GM12801 (cell line): Measurements from ENCODE around the gene FEZ2.

ENCODE experiments used
- CTCF ChIP-seq: IDR thresholded peaks from one replicate; pipeline ENCODE4 v1.5.1; 2011; ENCODE audit warnings: control low read depth; ENCODE audit not compliant: insufficient read length; ENCODE audit errors: extremely low read depth

The FEZ2 gene

GRCh38 chr2:36606925-36607324, 9.0 kb upstream of the FEZ2 start:
- no peak for TF ChIP-seq CTCF

- no peak for TF ChIP-seq CTCF
Observed at GRCh38 chr2:36605273-36605672, 7.3 kb upstream of the FEZ2 start.

- TF ChIP-seq CTCF = no peak
Observed at GRCh38 chr2:36597003-36597531, 901 bp downstream of the FEZ2 start.

DNA sequence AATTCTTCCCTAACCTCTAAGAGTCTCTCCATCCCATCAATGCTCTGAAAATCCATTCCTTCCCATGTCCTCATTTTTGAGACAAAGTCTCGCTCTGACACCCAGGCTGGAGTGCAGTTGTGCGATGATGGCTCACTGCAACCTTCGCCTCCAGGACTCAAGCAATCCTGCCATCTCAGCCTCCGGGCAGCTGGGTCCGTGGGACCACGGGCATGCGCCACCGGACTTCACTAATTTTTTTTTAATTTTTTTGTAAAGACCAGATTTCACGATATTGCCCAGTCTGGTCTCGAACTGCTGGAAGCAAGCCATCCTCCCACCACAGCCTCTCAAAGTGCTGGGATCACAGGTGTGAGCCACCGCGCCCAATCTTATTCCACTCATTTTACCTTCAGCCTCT, 1.6 kb downstream of the FEZ2 start:
- no peak for TF ChIP-seq CTCF

- no peak for TF ChIP-seq CTCF
Observed at GRCh38 chr2:36594849-36595248, 3.1 kb downstream of the FEZ2 start.

- no peak for TF ChIP-seq CTCF
Observed at GRCh38 chr2:36589230-36589630, 8.7 kb downstream of the FEZ2 start.

- no peak for TF ChIP-seq CTCF
Observed at GRCh38 chr2:36587556-36587955, 10.4 kb downstream of the FEZ2 start.

- no peak for TF ChIP-seq CTCF
Observed at GRCh38 chr2:36587101-36587500, 10.9 kb downstream of the FEZ2 start.
